T-helper 22 cell (primary cell): ENCODE results near the gene CMIP.

ENCODE experiments used
- DNase-seq: peaks from one replicate; pipeline ENCODE4 v3.0.0-alpha.2; 2020; ENCODE audit warnings: low read depth

CMIP gene

DNA sequence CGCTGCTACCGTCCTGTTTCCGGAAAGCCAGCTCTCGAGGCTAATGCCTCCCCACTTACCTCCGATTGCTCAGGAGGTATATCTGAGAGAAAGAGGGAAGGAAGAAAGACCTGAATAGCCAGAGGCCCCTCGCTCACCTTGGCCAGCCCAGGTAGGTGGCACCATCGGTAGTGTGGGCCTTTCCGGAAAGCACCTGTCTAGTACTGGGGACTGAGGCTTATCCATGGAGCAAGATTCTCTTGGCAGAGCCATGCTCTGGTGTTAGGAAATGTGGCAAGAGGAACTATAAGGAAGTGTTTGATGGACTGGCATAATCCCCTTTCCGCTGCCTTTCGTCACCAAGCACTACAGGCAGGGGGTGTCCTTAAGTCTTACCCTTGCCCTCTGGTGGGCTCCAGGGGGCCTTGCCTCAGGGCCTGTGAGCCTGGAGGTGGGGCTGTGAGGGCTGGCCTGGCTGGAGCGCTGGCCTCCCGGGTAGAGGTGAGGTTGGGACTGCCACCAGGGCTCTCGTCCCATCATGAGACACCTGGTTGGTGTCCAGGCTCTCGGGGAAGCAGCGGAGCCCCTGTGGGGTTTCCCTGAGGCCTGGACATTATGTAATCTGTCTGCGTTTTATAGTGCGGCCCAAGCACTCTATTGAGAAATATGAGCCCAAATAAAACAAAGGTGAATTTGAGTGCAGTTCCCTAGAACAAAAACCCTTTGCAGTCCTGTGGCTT, 2.9 kb downstream of the CMIP start:
- no peak for DNase-seq

DNA sequence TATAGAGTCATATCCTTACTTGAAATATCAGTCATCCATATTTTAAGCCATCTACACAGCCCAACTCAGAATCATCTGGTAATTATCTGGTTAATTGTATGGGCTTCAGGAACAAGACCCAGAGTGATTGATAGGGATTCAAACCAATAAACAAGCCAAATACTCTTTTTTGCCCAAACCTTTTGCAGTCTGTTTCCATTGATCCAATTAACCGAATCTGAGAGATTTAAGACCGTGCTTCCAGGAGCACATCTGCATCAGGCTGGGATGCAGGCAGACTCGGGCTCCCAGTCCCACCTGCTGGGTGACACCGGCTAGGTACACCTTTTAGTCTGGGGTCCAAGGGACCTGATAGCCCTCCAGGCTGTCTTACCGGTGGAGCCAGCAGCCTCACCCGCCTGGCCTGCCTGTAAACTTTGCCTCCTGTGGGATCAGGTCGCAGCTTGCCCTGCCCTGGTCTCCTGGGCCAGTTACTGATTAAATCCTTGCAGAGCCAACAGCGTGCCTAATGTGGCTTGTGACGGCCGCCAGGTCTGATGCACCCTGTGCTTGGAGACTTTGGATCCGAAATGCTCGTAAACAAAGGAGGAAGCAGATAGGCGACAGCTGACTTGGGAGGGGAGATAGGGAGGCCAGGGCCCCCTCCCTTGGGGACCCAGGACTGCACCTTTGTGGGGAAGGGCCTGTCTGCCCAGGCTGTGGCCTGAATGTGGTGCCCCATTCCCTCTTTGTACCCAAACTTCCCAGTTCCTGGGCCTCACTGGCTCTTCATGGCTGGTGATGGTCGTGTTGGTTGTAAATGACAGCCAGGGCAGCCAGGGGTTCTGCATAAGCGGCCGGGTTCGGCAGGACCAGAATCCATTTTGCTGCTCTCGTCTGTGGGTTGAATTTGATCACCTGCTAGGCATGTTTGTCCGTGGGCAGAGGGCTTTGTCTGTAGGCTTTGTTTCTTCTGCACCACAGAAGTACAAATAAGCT, 3.8 kb downstream of the CMIP start:
- DNase-seq: no peak

DNA sequence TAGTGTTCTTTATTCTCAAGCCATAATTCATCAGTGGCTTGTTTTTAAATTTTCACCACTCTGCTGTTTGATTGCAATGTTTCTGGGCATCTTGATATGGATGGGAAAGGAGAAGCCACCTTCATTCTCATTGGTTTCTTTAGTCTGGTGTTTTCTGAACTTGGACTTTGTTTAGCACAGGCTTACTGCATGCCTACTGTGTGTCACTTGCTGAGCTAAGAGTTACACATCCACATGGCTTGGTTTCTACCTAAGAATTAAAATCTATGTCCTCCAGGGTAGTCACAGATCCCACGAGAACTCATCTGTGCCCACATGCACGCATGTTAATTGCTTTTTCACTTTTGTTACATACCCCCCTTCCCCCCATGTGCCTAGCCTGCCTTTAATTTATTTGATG, 4.6 kb downstream of the CMIP start:
- no peak for DNase-seq

DNA sequence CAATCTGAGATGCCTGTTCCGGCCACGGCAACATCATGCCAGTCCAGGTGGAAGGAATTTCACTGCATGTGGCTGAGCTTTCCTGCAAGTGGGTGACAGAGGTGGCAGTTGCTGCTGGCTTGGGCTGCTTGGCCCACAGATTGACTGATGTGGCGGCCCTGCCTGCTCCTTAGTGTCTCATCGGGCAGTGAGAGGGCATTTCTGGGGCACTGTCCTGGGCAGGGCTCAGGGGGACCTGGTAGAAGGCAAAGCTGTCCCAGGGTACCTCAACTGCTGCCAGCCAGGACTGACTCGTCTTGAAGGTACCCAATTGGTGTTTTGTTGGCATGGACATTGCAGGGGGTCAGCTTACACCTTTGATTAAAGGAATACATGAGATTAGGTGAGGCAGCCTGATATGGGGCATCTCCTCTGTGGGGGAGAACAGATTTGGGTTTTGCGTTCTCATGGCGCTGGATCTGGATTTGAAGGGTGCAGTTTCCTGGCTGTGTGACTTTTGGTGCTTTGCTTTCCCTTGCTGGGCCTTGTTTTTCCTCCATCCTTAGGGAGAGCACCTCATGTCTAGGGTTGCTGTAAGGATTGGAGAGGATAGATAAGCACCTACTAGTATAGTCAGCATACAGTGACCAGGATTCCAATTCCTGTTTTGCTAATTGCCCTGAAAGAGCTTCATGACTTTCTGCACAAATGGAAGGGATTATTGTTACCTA, 5.4 kb downstream of the CMIP start:
- no peak for DNase-seq

DNA sequence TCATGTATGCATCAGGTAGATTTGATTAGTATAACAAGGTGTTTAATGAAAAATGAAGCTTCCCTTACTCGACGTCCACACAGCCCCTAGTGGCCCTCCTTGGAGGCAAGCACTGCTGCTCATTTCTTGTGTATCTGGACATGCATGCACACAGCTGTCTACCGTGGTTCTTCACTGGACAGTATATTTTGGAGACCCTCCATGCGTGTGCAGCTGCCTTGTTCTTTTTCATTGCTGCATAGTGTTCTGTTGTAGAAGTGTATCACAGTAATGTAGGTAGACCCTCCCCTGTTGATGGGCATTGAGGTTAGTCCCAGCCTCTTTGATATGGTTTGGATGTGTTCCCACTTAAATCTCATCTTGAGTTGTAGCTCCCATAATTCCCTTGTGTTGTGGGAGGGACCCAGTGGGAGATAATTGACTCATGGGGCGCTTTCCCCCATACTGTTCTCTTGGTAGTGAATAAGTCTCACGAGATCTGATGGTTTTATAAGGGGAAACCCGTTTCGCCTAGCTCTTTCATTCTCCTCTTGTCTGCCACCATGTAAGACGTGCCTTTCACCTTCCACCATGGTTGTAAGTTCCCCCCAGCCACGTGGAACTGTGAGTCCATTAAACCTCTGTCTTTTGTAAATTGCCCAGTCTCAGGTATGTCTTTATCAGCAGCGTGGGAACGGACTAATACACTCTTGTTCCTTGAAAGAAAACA, 6.3 kb downstream of the CMIP start:
- DNase-seq: no peak

DNA sequence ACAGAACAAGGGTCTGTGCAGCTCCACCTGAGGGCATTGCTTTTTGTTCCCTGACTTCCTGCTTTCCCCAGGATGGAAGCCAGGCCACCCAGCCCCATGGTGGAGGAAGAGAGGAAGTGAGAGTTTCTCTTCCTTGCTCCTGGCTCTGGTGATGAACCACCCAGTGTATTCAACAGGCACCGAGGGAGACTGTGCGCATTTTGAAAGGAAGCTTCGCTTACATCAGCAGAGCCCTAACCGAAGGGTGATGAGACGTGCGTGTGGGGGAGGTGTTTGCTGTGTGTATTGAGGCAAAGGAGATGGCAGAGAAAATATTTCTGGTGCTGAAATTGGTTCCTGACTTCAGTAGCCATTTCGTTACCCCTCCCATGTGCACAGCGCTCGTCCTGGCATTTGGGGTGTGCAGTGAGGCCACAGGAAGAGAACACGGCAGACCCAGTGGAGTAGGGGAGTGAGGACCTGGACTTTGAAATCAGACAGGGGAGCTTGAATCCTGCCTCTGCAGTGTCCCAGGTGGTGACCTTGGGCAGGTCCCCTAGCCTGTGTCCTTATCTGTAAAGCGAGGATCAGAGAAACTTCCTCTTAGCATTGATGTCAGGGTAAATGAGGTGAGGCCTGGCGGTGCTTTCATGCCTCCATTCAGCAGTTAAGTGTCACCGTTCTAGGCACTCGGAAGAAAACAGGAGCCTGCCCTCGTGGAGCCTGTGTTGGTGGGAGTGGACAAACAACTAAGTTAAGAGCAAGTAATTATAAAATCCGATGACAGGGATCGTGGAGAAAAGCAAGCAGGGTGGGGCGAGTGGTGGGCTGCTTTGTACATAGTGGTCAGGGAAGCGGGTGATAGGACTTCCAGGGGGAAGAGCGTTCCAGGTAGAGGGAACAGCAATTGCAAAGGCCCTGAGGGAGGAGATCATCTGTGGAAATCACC, 7.4 kb downstream of the CMIP start:
- DNase-seq: no peak

DNA sequence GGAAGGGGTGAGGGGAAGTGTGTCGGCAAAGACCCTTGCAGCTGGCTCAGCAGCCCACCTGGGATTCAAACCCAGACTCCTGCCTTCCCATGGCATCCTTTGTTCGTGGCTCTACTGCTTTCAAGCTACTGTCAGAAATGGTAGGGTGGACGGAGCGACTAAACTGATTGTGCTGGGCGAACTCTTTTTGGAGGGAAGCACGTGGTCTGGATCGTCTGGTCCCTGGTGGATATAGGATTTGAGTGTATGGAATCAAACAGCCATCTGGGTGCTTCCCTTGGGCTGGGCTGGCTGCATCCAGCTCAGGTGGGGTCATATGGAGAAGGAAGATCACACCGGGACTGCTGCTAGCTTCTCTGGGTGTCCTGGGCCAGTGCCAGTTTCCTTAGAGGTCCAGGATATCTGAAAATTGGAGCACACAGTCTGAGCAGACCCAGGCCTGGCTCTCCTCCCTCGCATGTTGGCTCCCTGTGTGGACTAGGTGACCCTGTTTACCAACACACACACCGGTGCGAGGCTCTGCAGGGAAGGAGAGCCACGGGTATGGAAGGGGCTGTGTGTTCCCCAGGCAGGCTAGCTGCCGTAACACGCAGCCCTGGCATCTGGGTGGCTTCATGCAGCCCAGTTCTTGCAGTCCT, 8.6 kb downstream of the CMIP start:
- no peak for DNase-seq

DNA sequence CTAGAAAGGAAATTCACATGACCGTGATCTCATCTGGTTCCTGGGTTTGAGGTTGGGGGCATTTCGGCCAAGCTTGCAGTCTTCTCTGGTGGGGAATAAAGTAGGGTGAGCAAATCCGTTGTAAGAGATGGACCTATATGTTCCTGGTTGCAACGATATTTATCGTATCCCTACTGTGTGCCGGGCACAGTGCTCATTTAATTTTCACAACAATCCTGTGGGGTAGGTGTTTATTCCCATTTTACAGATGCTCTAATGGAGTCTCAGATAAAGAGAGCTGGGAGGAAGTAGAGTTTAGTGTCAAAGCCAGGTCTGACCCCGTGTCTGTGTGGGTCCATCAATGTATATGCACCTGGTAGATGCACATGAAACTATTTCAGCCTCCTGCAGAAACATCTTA, 9.4 kb downstream of the CMIP start:
- DNase-seq: no peak

DNA sequence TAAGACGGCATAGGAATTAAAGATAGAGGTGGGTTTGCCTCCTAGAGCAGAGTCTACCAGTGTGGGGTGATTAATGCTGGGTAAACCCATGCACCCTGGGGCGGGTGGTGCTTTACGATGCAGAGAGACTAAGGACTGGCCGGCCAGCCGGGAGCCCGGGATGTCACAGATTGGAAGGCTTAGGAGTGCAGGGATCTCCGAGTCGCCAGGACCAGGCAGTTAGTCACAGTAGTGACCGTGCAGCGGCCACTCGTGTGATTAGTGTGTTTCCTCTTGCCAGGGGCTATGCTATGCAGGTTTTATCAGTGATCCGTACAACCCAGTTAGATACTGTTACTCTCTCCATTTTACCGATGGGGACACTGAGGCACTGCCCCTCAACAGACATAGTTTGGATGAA, 10.4 kb downstream of the CMIP start:
- DNase-seq: no peak

DNA sequence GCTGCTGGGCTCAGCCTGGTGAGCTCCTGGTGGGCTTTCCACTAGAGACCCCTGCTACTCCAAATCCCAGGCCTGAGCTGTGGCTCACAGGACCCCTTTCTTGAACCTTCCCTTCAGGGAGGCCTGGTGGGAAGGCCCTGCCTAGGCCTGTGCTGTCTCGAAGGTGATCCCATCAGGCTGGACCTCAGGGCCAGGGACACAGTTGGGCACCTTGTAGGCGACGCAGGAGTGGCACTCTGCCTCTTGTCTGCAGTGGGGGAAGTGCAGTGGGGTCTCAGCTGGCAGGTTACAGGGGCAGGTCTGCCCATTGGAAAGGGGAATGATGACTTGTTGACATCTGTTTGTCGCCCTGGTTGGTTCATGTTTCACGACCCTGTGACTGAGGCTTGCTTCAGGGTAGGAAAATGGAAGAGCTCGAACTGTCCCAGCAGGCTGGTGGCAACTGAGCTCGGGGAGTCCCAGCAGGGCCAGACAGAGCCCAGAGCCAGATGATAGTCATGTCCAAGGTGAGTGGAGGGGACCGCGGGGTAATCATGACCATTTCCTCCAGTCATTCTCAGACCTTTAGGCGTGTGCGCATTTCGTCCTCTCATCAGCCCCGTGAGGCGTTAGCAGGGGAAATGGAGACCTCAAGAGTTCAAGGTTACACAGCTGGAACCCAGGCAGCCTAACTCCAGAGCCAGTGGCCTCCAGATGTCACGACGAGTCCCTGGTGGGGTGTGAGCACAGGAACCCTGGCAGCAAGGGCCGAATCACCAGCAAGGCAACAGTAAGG, 11.3 kb downstream of the CMIP start:
- DNase-seq: no peak

DNA sequence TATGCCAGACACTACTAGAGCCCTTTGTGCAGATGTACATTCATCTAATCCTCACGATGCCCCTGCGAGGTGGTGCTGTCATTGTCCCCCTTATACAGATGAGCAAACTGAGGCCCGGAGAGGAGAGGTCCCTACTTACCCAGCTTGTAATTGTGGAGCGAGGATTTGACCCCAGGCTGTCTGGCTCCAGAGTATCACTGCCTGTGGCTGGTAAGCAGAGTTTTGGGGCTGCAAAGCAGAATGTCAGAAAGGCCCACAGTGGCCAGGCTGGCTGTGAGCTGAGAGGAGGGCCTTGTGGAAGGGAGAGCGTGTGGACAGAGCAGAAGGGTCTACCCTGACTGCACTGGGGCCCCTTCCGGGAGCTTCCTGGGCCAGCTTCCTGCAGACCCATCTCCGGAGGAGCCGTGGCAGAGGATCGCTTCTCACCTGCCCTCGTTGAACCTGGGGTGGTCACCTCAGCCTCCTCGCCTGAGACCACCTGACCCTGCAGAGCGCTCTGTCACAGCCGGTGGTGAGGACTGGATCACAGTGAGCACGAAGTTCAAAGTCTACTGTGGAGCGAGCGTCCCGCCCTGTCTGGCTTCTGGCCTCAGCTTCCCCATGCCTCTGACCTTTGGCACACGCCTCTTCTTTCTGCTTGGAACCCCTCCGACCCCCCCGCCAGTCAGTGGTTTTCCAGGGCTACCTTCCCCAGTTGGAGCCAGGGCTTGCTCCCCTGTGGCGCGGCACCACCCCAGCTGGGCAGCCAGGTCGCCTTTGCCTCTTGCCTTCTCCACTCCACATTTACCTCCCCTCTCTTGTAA, 12.1 kb downstream of the CMIP start:
- DNase-seq: no peak

DNA sequence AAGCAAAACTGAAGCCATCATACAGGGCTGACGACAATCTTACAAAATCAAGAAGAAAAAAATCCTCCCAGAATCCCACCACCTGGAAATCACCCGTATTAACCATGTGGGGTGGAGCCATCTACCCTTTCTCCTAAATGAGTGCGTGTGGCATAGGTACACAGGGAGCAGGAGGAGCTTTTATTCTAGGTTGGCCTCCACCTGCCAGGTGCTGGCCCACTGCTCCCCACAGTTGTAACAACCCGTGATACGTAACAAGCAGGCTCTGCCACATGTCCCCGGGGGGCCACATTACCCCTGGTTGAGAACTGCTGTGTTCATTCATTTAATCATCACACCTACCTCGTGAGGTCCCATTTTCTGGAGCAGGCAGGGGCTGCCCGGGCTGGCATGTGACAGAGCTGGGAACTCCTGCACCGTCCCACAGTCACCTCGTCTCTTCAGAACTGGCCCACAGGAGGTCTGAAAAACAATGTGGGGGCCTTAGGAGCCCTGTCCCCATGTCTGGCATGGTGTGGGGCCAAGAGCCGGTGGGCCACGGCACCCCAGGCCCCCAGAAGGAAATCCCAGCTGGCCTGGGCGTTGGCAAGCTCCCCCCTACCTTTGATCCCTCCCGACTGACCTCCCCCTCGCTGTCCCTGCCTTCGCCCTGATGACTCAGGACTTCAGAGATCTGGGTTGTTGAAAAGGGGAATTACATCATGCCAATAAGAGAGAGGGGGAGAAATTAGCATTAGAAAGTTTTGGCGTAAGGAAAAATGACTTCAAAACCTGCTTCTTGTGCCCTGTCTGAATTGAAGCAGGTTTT, 12.9 kb downstream of the CMIP start:
- no peak for DNase-seq

DNA sequence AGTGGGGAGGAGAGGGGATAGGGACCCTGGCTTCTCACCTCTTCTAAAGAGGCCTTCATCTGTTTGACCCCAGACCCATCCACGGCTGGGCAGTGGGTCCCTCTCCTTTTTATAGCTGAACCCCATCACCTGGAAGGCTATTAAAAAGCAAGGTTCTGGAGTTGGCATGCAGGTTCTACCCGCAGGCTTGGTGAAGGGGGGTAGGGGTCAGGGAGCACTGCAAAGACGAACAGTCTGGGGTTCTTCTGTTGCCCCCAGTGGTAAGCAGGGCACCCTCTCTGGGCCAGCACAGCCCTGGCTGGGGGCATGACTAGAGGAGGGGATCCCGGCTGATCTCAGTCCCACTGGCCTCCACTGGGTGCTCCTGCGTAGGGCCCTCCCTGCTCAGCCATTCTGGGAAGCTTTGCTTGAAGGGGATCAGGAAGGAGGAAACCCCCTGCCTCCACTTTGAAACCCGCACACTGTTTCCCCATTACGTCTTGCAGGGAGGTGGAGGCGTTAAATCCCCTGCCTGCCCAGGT, 13.6 kb downstream of the CMIP start:
- no peak for DNase-seq

DNA sequence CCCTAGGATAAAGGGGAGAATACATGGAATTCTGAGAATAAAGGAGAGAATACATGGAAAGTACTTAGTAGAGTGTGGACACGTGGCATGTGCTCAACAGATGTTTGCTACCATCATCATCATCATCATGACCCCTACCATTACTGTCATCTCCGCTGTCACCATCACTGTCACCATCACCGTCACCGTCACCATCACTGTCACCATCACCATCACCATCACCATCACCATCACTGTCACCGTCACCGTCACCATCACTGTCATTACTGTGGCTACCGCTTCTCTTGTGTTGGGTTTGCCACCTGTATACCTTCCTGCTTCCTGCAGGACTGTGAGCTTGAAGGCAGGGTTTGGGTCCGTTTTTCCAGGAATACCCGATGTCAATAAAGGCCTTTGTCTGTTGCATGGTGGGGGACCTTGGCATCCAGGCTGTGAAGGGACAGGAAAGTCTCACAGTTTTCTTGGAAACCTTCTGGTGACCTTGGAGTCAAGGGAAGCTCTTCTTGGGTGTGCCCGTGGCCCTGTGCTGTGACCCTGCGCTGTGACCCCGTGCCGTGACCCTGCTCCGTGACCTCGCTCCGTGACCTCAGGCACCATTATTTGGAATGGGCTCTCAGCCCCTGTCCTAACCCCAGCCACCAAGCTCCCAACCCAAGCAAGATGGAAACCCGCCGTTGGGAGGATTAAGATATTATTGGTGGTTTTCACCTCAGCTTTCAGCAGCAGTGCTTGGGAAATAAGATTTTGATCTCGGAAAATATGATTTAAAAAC, 14.4 kb downstream of the CMIP start:
- DNase-seq: no peak

DNA sequence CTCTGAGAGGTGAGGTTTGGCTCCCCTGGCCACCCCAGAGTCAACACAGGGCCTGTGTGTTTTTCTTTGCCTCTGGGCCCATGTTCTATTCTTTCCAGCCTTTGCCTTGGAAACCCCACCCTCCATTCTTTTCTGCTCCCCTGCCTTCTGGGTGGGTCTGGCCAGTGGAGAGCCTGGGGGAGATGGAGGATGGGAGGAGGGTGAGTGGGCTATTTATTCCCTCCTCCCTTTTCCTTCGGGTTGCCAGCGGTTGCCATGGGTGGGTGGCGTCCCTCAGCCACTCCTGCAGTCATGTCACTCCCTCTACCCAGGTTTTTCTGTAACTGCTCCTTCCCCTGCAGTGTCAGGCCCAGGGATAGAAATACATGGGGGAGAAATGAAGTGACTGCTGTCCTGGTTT, 15.5 kb downstream of the CMIP start:
- no peak for DNase-seq

DNA sequence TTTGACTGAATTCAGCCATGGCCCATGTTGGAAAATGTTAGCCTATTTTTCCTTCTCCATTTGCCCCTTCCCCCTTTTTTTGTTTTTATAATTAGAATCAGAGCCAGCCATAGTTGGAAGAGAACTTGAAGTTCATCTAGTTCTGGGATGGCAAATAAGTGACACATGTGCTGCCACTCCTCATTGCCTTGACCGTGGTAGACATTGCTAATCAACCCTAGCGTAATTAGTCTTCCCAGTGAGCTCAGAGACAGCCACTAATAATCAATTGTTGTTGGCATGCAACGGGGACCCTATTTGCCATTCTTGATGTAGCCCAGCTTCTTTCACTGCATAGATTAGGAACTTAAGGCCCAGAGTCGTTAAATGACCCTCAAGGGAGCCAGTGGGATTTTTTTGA, 16.6 kb downstream of the CMIP start:
- no peak for DNase-seq

DNA sequence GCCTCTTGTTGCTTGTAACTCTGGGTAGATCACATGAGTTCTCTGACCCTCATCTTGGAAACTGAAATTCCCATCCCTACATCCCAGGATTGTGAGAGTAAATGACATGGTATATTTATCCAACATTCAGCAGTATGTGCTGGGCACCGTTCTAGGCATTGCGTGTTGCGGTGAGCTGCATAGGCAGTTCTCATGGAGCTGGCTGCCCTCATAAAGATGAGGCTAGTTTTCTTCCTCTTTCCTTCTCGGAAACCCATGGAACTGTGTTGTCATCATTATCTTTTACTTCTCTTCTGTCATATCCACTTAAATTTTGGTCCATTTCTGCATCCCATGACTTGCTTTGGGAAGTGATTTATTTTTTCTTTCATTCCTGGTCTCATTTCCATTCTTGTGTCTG, 17.2 kb downstream of the CMIP start:
- no peak for DNase-seq
